Eye (tissue), 1 donor: ENCODE measurements around the gene ITGBL1.

Experiments
- DNase-seq: peaks from one replicate; pipeline ENCODE4 v3.0.0-alpha.2; 2015

ITGBL1 gene, protein sequence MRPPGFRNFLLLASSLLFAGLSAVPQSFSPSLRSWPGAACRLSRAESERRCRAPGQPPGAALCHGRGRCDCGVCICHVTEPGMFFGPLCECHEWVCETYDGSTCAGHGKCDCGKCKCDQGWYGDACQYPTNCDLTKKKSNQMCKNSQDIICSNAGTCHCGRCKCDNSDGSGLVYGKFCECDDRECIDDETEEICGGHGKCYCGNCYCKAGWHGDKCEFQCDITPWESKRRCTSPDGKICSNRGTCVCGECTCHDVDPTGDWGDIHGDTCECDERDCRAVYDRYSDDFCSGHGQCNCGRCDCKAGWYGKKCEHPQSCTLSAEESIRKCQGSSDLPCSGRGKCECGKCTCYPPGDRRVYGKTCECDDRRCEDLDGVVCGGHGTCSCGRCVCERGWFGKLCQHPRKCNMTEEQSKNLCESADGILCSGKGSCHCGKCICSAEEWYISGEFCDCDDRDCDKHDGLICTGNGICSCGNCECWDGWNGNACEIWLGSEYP

DNA sequence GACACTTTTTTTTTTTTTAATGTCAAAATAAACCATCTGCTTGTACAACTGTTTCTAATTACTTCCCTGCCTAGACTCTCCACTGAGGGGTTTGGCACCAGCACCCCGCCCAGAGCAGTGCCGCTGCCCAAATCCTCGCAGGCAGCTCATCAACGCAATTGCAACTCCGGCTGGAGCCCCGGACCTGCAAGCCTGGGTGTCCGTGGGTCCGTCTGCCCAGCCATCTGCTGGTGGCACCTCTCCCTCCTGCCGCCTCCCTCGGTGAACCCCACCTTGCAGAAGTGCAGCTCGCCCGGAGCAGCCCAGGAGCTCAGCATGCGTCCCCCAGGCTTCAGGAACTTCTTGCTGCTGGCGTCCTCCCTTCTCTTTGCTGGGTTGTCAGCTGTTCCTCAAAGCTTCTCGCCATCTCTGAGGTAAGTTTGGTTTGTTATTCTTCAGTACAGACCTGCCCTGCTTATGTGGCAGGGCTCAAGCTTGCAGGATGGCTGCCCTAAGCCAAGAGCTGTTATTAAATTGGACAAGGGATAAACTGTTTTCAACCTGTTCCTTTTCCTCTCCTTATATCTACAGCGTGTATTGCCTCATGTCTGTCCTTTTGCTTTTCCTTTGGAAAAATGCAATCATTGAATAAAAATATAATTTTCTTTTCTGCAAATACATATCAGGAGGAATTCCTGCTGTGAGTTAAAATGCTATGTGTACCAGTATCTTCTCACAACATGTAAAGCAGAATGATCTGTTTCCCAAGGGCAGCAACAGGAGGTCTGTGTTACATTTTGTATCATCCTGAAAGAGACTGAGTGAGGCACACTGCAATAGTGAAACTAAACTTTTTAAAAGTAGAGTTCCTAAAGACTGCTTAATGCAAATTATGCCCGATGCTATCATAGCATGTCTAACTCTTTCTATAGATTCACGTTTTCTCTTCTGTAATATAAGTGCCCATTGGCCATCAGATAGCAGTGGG lies at the start of gene ITGBL1:
Gene ITGBL1, plus strand, starts transcription at position 157 of the 967 bp plus-strand sequence. Its CDS starts 159 bp downstream, at position 316.
- DNase-seq: peak; percentile 17

DNA sequence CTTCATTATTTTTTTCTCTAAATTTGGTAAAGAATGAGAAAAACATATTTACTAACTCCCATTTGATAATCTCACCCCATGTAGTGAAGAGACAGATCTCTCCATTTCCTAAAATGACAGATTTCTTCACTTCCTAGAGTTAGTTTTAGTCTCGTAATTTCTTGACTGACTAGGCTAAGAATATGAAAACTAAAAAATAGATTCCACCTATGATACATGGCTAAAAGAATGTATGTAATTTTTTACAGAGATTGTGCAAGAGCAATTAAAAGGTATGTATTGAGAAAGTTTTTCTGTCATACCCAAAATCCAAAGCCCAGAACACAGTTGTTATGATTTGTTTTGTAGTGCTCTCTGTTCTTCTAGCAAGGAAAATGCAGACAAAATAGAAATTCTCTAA lies 45.7 kb upstream of the ITGBL1 start:
- no peak for DNase-seq

DNA sequence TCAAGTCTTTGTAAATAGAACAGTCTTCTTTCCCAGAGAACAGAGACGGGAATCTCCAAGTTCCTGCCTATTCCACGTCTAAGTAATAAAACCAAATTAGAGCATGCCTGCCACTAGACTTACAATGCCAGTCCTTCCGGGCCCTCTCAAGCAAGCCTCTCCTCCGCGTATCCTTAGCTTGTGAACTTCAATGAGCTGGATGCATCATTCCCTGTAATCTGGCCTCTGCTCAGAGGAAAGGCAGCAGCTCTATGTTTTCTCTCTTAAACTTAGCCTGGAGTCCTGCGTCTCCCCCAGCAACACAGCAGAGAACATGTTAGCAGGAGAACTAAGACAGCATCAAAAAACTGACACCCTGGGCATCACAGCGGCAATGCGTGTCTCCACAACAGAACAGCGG lies 44.3 kb upstream of the ITGBL1 start:
- no peak for DNase-seq

DNA sequence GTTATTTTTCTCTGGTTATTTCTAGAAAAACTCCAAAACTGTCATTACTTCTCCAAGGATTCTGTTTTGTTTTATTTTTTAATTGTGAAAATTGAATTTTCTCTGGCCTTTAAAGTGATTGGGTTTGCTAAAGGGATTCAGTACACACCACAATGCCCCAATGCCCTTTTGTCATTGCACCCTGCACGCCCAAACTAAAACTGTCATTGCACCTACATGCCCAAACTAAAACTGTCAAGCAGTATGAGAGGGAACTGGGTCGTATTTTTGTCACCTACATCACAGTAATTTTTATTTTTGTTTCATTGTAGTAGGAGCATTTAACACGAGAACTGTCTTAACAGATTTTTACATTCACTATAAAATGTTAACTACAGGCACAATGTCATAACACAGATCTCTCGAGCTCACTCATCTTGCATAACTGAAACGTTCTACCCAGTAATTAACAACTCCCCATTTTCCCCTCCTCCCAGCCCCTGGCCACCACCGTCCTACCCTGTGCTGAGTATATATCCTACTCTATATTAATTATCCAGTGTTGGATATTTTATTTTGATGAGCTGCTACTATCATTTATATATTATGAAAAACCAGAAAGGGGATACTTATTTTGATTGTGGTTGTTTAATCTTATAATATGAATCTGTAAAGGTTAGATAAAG lies 43.4 kb upstream of the ITGBL1 start:
- no peak for DNase-seq

DNA sequence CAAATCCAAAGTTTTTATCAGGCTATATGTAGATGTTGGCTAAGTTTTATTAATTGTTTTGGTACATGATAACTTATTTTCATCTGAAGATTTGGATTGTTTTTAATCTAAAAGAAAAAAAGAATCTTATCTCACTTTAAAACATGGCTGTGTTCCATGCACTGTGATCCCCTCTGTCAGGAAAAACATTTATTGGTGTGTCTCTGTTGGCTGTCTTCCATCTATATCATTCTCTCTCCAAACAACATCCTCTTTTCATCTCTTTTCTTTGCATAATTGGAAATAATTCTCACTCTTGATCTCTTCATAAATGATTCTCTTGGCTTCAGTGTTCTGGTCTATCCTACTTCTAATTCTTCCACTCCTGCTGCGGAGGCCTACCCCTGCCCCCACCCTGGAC lies 40.4 kb upstream of the ITGBL1 start:
- no peak for DNase-seq

DNA sequence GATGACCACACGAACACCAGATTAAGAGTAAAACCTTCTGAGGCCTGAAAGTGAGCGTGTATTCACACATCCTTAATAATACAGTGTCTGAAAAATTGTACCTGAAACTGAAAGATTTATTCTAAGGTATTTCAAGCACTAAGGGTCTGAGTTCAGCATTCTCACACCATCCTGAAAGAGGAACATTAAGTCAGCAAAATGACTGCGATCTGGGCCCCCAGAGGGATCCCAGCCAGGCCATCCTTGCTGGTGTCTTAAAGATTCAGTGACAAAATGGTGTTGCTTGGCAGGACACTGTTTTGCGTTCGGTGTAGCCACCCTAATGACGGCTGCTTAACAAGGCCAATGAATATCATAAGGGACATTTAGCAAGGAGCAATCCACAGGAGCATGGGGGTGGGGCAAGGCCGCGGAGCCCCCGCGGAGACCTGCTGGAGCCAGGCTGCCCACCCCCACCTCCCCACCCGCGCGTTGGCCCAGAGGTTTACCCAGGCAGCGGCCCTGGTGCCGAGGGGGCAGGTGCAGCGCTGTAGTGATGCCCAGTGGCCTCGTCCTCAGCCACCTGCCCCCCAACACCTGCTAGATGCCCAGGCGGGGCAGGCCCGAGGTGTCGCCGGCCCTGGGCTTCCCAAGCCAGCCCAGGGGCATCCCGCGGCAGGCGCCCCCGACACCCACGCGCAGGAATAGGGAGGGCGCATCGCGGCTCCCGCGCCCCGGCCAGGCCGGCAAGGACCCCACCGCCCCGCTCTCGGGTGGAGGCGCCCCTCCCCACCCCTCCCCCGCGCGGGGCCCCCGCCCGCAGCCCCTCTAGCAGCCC lies 36.9 kb upstream of the ITGBL1 start:
- peak; percentile 29 for DNase-seq

DNA sequence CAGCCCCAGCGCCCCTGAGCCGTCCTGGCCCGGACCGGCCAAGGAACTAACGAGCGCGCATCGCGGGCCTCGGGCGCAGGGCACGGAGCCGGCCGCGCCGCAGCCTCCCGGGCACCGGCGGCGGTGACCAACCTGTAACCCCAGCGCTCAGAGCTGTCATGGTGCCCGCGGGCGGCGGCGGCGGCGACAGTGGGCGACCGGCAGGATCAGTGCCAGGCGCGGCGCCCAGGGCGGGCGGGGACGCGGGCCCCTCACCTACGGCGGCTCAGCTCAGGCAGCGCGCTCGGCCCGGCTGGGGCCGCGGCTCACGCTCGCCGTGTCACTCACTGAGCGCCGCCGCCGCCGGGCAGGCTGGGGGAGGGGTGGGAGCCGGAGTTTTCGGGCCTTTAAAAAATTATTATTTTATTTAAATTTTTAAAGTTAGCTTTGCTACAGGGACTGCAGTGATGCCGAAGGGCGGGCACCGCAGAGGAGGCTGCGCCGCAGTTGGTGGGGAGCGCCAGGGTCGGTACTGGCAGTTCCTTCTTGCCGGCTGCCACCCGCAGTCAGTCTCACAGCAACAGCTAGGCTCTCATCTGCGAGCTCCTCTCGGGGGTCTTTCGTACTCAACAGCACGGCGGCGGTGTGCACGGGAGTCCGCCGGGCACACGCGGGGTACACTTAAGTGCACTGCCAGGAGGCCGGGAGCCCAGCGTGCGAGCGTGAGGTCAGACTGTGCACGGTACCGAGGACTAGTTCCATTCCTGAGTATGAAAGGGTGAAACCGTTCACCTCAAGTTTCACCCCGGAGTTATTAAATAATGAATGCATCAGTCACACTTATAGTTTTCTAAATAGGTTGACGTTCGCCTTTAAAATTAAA lies 36.1 kb upstream of the ITGBL1 start, which contains the start of gene NALCN:
Gene NALCN, minus strand, starts transcription at position 328 of the 862 bp plus-strand sequence. CDS start 17,382 bp downstream, outside the sequence.
- peak; percentile 74 for DNase-seq

DNA sequence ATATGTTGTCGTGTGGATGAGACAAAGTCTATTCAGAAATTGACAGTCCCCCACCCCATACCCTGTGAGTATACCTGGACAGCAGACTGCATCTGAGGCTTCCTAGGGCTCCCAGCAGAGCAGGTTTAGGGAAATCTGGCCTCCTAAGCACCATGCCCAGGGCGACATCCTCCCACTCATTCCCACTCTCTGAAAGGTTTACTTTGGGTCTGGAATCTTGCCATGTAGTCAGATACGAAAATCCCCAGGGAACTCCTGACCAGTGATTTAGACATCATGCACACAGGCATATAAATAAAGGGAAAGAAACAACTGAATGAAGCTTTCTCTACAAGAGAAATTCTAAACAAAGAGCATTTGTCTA lies 35.5 kb upstream of the ITGBL1 start:
- DNase-seq: peak; percentile 60

DNA sequence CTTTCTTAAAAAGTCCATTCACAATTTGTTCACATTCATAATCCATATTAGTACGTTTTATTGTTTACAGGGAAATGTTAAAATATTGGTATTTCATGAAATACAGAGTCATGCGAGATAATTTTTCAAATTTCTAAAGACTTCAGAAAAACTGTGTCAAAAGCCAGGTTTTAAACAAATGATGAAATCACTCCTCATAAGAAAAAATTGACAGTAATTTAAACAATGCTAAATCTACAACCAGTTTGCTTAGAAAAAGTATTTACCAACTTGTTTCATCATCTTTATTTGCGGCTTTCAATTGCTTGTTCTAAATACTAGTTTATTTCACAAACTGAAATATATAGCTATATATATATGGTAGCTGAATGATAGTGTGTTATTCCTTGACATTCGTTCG lies 35.0 kb upstream of the ITGBL1 start:
- DNase-seq: no peak

DNA sequence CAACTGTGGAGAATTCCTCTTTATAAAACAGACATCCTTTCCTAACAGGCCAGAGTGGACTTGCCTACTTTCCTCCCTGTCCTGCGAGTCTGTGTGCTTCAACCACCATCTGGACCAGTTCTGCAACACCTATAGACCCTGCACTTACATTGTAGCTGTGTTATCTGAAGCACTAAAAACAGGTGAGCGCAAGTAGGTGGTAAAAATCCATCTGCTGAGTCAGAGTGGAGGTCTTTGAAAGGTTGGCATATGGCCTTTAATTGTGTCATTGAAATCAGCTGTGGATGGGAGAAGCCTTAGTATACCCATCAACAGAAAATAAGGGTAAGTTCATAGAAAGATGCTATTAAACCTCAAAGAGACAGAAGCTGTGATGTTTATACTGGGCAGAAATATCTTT lies 28.6 kb upstream of the ITGBL1 start:
- no peak for DNase-seq

DNA sequence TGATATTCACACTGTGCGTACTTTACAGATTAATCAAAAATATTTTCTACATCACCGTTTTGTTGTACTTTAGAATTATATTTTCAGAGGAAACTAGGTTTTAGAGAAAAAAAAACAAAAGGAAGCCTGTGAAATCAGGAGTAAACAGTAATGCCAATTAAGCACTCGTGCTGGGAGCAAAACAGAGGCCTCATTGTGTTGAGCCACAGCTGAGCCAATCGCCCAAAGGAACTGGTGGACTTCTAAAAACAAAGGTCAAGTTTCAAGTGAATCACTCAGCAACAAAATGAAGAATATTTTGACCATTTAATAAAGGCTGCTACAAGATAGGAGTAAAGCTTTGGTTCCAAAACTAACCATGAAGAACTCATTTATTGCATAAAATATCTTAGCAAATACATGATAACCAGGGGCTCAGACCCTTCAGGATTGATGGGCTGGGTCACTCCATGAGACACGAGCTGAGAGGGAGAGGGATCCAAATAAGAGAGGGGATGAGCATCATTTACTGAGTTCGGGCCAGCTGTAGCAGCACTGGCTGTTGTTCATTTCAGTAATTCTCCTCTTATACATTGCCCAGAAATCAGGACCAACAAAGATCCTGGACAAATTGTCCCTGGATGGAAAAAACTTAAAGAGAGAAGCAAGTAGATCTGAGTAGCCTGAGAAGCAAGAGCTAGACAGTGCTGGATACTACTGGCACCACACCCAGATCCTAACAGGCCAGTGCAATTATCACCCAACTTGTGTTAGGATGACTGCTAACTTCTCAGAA lies 27.9 kb upstream of the ITGBL1 start:
- DNase-seq: peak; percentile 19

DNA sequence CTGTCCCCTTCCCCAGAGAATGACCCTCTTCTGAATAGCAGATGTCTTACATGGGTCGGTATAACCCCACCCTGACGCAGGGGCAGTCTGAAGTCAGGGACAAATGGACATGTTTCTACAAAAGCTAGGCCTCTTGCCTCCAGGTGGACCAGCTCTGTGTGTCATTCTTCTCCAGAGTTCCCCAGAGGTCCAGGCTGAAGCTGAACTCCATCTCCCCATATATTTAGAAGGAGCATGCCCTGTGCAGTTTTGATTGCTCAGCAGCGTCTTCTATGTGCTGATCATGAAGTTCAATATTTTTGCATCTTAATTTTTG lies 27.4 kb upstream of the ITGBL1 start:
- DNase-seq: no peak

DNA sequence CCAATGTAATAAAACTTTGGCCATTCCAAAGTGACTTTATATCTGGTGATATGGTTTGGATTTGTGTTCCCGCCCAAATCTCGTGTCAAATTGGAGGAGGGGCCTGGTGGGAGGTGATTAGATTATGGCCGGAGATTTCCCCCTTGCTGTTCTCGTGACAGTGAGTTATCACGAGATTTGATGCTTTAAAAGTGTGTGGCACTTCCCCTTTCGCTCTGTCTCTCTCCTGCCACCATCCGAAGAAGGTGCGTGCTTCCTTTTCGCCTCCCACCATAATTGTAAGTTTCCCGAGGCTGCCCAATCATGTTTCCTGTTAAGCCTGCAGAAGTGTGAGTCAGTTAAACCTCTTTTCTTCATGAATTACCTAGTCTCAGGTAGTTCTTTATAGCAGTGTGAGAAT lies 26.9 kb upstream of the ITGBL1 start:
- DNase-seq: no peak

DNA sequence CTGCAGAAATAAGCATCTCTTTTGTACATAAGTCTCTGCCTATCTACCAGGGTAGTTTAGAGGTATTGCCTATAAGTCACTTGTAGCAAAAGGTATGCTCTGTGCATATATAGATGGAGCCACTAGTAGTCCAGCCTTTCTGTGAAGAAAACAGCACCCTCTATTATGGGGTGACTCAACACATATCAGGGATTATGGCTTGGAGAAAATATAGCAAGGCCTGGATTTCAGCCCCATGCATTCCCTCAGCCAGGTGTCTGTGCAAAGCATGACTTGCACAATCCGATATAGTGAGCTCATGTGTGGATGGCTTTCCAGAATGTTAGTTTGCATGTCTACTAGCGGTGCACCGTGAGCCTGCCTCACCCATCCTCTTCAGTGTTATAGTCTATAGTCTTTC lies 22.7 kb upstream of the ITGBL1 start:
- DNase-seq: no peak

DNA sequence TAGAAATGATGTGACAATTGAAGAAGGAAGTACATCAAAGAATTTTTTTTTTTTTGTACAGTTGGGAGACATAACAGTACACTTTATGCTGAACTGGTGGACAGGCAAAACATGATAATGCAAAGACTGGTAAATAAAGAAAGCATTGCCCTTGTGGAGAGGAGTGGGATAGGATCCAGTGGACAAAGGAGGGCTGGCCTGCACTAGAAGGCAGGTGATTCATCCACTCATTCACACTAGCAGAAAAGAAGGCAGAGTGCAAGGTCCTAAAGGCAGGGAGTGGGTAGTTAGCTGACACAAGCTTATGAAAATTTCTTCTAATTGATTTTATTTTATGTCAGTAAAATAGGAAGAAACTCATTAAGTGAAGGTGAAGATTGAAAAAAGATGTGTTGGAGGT lies 18.6 kb upstream of the ITGBL1 start:
- DNase-seq: no peak

DNA sequence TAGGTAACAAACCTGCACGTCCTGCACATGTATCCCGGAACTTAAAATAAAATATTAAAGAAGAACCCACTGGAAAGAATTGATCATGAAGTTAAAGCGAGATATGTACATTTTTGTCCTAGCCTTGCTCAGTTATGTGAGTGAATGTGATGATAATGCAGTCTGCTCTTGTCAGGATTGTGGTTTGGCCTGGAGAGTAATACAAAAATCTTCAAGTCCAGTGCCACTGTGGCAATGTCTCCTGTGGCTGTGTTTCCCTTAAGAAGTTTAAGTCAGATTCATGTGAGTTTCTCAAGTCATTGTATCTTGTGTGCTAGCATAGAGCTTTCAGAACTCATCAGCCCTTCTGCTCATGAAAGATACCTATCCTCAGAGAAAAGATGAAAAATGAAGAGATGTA lies 18.0 kb upstream of the ITGBL1 start:
- no peak for DNase-seq

DNA sequence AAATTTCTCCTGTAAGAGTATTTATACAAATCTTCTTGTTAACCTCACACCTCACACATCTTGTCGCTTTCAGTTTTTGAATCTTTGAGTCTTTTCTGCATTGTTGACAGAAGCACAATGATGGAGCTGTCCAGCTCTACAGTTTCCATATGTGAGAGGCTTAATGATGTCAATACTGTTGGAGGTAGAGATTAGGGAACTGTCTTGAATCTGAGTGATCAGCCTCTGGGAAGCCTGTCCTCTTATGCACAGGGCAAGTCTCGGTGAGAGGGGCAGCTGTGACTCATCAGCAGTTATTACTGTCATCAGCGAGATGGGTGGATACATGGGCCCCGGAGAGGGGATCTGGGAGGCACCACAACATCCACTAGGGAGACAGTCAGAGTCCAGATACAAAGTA lies 4.6 kb upstream of the ITGBL1 start:
- DNase-seq: no peak

DNA sequence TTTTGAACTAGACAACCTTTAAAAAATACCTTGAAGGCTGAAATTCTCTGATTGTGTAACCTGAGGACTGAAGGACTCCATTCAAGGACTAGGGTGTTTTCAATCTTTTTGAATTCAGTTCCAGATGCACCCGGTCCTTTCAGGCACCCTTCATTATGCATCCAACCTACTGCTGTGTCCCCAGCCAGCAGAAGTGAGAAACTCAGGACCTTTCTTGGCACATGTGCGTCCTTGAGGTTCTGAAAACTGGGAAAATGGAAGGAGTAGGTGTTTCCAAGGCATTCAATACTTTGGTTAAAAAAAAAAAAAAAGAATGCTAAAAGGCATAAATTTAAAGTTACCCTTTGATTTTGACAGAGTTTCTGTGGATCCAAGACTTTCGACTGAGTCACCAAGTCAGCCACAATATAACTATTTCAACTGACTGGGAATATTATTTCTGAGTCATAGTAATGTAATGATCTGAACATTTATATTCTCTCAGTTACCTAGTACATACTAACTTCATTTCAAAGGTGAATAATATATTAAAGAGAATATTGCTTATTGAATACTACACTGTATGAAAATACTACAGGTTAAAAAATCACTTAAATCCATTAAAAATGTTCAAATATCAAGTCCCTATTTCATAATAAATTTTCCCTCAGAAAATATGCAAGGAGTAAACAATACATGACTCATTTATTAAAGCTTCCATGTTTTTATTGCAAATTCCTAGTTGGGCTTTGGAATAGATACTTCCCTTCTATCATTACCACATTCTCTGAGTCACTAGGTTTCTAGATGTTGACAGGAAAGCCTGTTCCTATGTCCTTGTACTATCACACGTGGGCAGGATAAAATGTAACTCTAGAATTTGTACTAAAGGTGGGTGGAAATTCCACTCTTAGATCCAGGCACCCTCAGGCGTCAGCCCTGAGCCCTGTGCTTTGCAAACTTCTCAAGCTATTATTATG lies 2.4 kb upstream of the ITGBL1 start:
- no peak for DNase-seq

DNA sequence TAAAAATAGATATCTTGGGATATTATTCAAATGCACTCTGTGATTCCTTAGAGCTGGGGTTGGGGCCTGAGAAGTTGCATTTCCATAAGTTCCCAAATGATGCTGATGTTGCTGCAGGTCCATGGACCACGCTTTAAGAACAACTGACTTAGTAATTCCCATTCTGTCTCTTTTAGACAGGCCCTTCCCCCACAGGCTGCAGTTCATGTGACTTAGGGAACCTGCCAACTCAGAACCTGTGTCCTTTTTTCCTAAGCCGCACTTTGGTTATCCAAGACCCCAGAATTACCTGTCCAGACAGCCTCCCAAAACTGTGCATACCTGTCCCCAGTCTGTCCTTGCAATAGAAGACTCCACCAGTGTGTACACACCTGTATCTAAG lies 1.7 kb upstream of the ITGBL1 start:
- DNase-seq: no peak
